K562 (cell line): ENCODE measurements around the gene ZNF385D. TPM values are rescaled to one million over a fixed set of nuclear protein-coding genes. Genes with fewer than 3 reads are reported as not detected.

ENCODE experiments used
- ATAC-seq: fragments of 200-7000 bp; cut with Tn5 transposase; 3 replicates; pipeline ENCODE4 v1.9.1; 2020; ENCODE audit warnings: moderate library complexity
- BruUV-seq: library from RNA; stranded (reverse); fragments of 400-500 nt; replicated peaks from 2 replicates; lab custom pipeline; 2021; lab: Mats Ljungman, UMichigan
- CTCF ChIA-PET: fragments of 300-600 bp; formaldehyde crosslinking; extraction: SDS; loops from one replicate; lab custom pipeline; 2021; ENCODE audit warnings: low intra/inter-chr PET ratio; lab: Yijun Ruan, JAX
- POLR2A ChIA-PET: fragments of 300-600, 350-650 bp; sonication (Branson Sonifier 250); formaldehyde crosslinking; extraction: SDS; loops from one replicate; lab custom pipeline; 2021; ENCODE audit warnings: antibody characterized with exemption, inconsistent platforms; lab: Yijun Ruan, JAX
- DNase-seq, 4 experiments: peaks; one replicate each; pipeline versions ENCODE4 v3.0.0 to v3.0.0-alpha.2; 2011 to 2018; ENCODE audit warnings: low spot score in 3 of 4, mixed read lengths in 3 of 4; ENCODE audit errors: extremely low read depth in 1 of 4
- FAIRE-seq: peaks from 2 replicates; lab custom pipeline; 2011; peaks lifted over from hg19 to GRCh38; lab: Jason Lieb, UNC
- H2AFZ ChIP-seq: 2 replicates; pipeline ENCODE4 v1.6.0; 2011; ENCODE audit warnings: low read depth, low read length, control low read depth, inconsistent platforms
- H3K27ac ChIP-seq: fragments of 200-600 bp; 3 replicates; pipeline ENCODE4 v1.8.0; 2011; ENCODE audit warnings: low read depth, mild to moderate bottlenecking, control low read depth, inconsistent platforms, low read length, moderate library complexity, mixed read lengths; ENCODE audit errors: extremely low read depth
- H3K27me3 ChIP-seq, 2 experiments: fragments of 300-600 bp in 1 of 2; 2 replicates in 1 of 2; 3 replicates in 1 of 2; pipeline versions ENCODE4 v1.6.0 to v1.8.0; 2011; ENCODE audit warnings: inconsistent platforms in 2 of 2, low read length in 2 of 2, mild to moderate bottlenecking in 1 of 2, mixed read lengths in 1 of 2, moderate library complexity in 1 of 2; ENCODE audit not compliant: control insufficient read depth in 2 of 2, insufficient read depth in 2 of 2
- H3K36me3 ChIP-seq: fragments of 300-600 bp; 3 replicates; pipeline ENCODE4 v1.8.0; 2011; ENCODE audit warnings: mild to moderate bottlenecking, low read length, inconsistent platforms; ENCODE audit not compliant: control insufficient read depth, insufficient read depth
- H3K4me1 ChIP-seq, 2 experiments: fragments of 200-600 bp in 1 of 2; replicated peaks in 1 of 2; 2 replicates in 1 of 2; 3 replicates in 1 of 2; pipeline versions ENCODE4 v1.5.1 to v1.8.0; 2011; ENCODE audit warnings: inconsistent platforms in 2 of 2, low read length in 2 of 2, mild to moderate bottlenecking in 1 of 2, mixed read lengths in 1 of 2, moderate library complexity in 1 of 2; ENCODE audit not compliant: control insufficient read depth in 2 of 2, insufficient read depth in 2 of 2
- H3K4me2 ChIP-seq: 2 replicates; pipeline ENCODE4 v1.6.1; 2011; ENCODE audit warnings: low read length, control low read depth, inconsistent platforms, mixed read lengths; ENCODE audit not compliant: insufficient read depth
- H3K4me3 ChIP-seq: fragments of 200-600 bp; sonication (generic), shearing (Covaris generic); 2 replicates; pipeline ENCODE4 v1.5.1; 2016; ENCODE audit warnings: control low read depth, inconsistent platforms
- H3K79me2 ChIP-seq: fragments of 200-600 bp; 3 replicates; pipeline ENCODE4 v1.8.0; 2011; ENCODE audit warnings: low read length, inconsistent platforms; ENCODE audit not compliant: control insufficient read depth, insufficient read depth
- H3K9ac ChIP-seq, 2 experiments: 2 replicates each; pipeline versions ENCODE4 v1.6.0 to v1.6.1; 2011; ENCODE audit warnings: low read depth in 2 of 2, low read length in 2 of 2, control low read depth in 1 of 2, inconsistent platforms in 1 of 2, mild to moderate bottlenecking in 1 of 2, mixed read lengths in 1 of 2; ENCODE audit not compliant: insufficient read depth in 1 of 2
- H3K9me1 ChIP-seq: one replicate; pipeline ENCODE4 v1.6.0; 2011; ENCODE audit warnings: inconsistent platforms, mild to moderate bottlenecking, low read length, moderate library complexity; ENCODE audit not compliant: control insufficient read depth, insufficient read depth
- H3K9me3 ChIP-seq: replicated peaks from 2 replicates; pipeline ENCODE4 v1.5.1; 2011; ENCODE audit warnings: low read depth, low read length, inconsistent platforms; ENCODE audit not compliant: control insufficient read depth, insufficient read depth
- H4K20me1 ChIP-seq: replicated peaks from 2 replicates; pipeline ENCODE4 v1.6.1; 2011; ENCODE audit warnings: low read length, inconsistent platforms, mixed read lengths; ENCODE audit not compliant: control insufficient read depth, insufficient read depth
- BRCA1 ChIP-seq, 2 experiments: fragments of 450-650 bp in 1 of 2; sonication (generic) in 1 of 2; formaldehyde crosslinking in 1 of 2; IDR thresholded peaks; 2 replicates each; pipeline versions ENCODE4 v1.5.0 to v1.6.1; 2017 to 2020; ENCODE audit warnings: mild to moderate bottlenecking in 1 of 2, missing genetic modification reagents in 1 of 2
- GABPA ChIP-seq: fragments of 200-800 bp; sonication (Bioruptor generic); conservative IDR thresholded peaks from 2 replicates; pipeline ENCODE4 v1.6.1; 2016; ENCODE audit warnings: low read depth, missing genetic modification characterization, missing compliant biosample characterization
- HDGF ChIP-seq: fragments of 450-650 bp; IDR thresholded peaks from 2 replicates; pipeline ENCODE4 v1.6.1; 2016
- MTA3 ChIP-seq: fragments of 450-650 bp; formaldehyde crosslinking; IDR thresholded peaks from 2 replicates; pipeline ENCODE4 v1.6.1; 2017; ENCODE audit warnings: mild to moderate bottlenecking, borderline replicate concordance
- NCOA6 ChIP-seq: fragments of 450-650 bp; IDR thresholded peaks from 2 replicates; pipeline ENCODE4 v1.6.1; 2017; ENCODE audit warnings: mild to moderate bottlenecking
- NR3C1 ChIP-seq: sonication (generic); formaldehyde crosslinking; IDR thresholded peaks from 2 replicates; pipeline ENCODE4 v1.8.1; 2022; ENCODE audit warnings: missing genetic modification reagents
- RBM15 ChIP-seq: fragments of 200-400 bp; formaldehyde crosslinking; IDR thresholded peaks from 2 replicates; pipeline ENCODE4 v1.6.1; 2018; ENCODE audit warnings: mild to moderate bottlenecking, low read length, moderate library complexity; ENCODE audit not compliant: insufficient read depth
- SMAD3 ChIP-seq: fragments of 450-650 bp; formaldehyde crosslinking; conservative IDR thresholded peaks from 2 replicates; pipeline ENCODE4 v1.4.0; 2020; ENCODE audit warnings: mild to moderate bottlenecking
- ZKSCAN1 ChIP-seq: fragments of 150-350 bp; IDR thresholded peaks from 2 replicates; pipeline ENCODE4 v1.6.1; 2016; ENCODE audit warnings: low read depth, low read length
- WGBS: fragments of 100-300 bp; shearing (Covaris generic); methylation state at CpG from one replicate; pipeline ENCODE4 v1.1.6; 2016; ENCODE audit warnings: low coverage, mixed read lengths; ENCODE audit not compliant: insufficient coverage; ENCODE audit errors: missing lambda C conversion rate; 5-methylcytosine and 5-hydroxymethylcytosine counted together
- in situ Hi-C: fragments of 300-500 bp; cut with MboI; formaldehyde crosslinking; loops from 4 replicates; pipeline ENCODE4 v1.15.0; 2018; ENCODE audit warnings: inconsistent platforms, mixed read lengths
- intact Hi-C: fragments of 100-400 bp; cut with micrococcal nuclease; formaldehyde crosslinking; loops from 2 replicates; pipeline ENCODE4 v1.14.2; 2022
- polyA plus RNA-seq, 8 experiments: library from polyadenylated mRNA; depleted of rRNA in 4 of 8; stranded (reverse) in 5 of 8; unstranded in 3 of 8; fragments of >200 nt; fragmentation: Nextera tagmentation in 2 of 8; fragmentation: Illumina TruSeq in 1 of 8; extraction: Ambion mirVana in 2 of 8; extraction: Trizol in 1 of 8; gene quantifications; 2 replicates each; pipeline versions ENCODE4 v1.2.1 to v1.2.3, GENCODE V29; 2011 to 2014; ENCODE audit warnings: inconsistent platforms in 1 of 8, missing spikeins in 1 of 8
- total RNA-seq, 7 experiments: library from RNA; depleted of rRNA in 6 of 7; stranded (reverse); fragments of >200 nt in 6 of 7; fragmentation: Illumina TruSeq in 2 of 7; extraction: Trizol in 2 of 7; gene quantifications; 2 replicates each; pipeline versions ENCODE4 v1.2.1 to v1.2.3, GENCODE V29; 2011 to 2021; ENCODE audit warnings: low replicate concordance in 1 of 7
- TF ChIP-seq, protein P1 (sequence below): fragments of 150-350 bp; conservative IDR thresholded peaks from 2 replicates; pipeline ENCODE4 v1.6.1; 2014; ENCODE audit warnings: low read length
- TF ChIP-seq, protein P2 (sequence below), 2 experiments: fragments of 450-650 bp; conservative IDR thresholded peaks; 2 replicates each; pipeline ENCODE4 v1.6.1; 2017; ENCODE audit warnings: mild to moderate bottlenecking in 2 of 2, moderate library complexity in 2 of 2
- TF ChIP-seq, protein P3 (sequence below): fragments of 250-450 bp; sonication (Bioruptor Pico); IDR thresholded peaks from 2 replicates; pipeline ENCODE4 v1.8.0; 2022; ENCODE audit warnings: moderate library complexity, mild to moderate bottlenecking, inconsistent platforms

Gene ZNF385D
- total and polyA plus RNA-seq, 9 of the 15 experiments (the other 6 are each of a cell fraction or from before 2014, with no cell fraction given) = 0.14 to 1.7 (median 0.51) TPM

DNA sequence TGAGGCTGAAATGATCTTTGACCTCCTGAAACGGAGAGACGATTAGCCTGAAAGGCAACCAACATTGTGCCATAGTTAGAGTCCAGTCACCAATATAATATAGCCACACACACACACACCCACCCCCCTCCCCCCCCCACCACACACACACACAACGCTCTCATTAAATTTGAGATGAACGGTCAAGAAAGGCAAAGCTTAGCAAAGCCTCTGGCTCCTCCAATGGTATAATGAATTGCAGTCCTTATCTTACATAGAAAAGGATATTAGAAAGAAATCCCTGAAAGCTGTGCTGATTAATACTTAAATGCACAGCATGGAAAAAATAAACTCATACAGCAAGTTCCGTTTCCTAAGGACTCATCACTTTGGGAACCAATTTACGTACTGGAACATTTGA lies 876 bp upstream of the ZNF385D start:
- no TSS peak for BruUV-seq
- TF ChIP-seq NCOA6 (no peak), RBM15 (no peak), HDGF (no peak), SMAD3 (CRISPR knock-in tag) (no peak), GABPA (tag) (no peak), ZKSCAN1 (no peak), MTA3 (no peak), BRCA1 (IDR thresholded peaks at IDR 0.05) (no peak), BRCA1 (CRISPR knock-in tag; IDR thresholded peaks at IDR 0.05) (no peak), NR3C1 (CRISPR knock-in tag) (no peak)
- TF ChIP-seq, protein P1, sequence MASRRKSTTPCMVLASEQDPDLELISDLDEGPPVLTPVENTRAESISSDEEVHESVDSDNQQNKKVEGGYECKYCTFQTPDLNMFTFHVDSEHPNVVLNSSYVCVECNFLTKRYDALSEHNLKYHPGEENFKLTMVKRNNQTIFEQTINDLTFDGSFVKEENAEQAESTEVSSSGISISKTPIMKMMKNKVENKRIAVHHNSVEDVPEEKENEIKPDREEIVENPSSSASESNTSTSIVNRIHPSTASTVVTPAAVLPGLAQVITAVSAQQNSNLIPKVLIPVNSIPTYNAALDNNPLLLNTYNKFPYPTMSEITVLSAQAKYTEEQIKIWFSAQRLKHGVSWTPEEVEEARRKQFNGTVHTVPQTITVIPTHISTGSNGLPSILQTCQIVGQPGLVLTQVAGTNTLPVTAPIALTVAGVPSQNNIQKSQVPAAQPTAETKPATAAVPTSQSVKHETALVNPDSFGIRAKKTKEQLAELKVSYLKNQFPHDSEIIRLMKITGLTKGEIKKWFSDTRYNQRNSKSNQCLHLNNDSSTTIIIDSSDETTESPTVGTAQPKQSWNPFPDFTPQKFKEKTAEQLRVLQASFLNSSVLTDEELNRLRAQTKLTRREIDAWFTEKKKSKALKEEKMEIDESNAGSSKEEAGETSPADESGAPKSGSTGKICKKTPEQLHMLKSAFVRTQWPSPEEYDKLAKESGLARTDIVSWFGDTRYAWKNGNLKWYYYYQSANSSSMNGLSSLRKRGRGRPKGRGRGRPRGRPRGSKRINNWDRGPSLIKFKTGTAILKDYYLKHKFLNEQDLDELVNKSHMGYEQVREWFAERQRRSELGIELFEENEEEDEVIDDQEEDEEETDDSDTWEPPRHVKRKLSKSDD = no peak
- TF ChIP-seq, protein P2, sequence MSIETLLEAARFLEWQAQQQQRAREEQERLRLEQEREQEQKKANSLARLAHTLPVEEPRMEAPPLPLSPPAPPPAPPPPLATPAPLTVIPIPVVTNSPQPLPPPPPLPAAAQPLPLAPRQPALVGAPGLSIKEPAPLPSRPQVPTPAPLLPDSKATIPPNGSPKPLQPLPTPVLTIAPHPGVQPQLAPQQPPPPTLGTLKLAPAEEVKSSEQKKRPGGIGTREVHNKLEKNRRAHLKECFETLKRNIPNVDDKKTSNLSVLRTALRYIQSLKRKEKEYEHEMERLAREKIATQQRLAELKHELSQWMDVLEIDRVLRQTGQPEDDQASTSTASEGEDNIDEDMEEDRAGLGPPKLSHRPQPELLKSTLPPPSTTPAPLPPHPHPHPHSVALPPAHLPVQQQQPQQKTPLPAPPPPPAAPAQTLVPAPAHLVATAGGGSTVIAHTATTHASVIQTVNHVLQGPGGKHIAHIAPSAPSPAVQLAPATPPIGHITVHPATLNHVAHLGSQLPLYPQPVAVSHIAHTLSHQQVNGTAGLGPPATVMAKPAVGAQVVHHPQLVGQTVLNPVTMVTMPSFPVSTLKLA (conservative IDR thresholded peaks at IDR 0.05) = no peak
- TF ChIP-seq, protein P3, sequence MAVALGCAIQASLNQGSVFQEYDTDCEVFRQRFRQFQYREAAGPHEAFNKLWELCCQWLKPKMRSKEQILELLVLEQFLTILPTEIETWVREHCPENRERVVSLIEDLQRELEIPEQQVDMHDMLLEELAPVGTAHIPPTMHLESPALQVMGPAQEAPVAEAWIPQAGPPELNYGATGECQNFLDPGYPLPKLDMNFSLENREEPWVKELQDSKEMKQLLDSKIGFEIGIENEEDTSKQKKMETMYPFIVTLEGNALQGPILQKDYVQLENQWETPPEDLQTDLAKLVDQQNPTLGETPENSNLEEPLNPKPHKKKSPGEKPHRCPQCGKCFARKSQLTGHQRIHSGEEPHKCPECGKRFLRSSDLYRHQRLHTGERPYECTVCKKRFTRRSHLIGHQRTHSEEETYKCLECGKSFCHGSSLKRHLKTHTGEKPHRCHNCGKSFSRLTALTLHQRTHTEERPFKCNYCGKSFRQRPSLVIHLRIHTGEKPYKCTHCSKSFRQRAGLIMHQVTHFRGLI (CRISPR knock-in tag) = no peak
- H3K9me3 ChIP-seq = no peaks in the 10 kb centered on the region
- no peak overlapping the region for H3K4me3 ChIP-seq
- POLR2A ChIA-PET = interaction anchor here (0.6 kb wide), 1 partner anchor 1845 kb away, joined by 4 read pairs; no protein-coding TSS in a partner anchor
- 0% methylated on average over 6 of the region's 6 CpGs for WGBS
- H2AFZ ChIP-seq = no peak overlapping the region
- no peaks in the 10 kb centered on the region for H3K79me2 ChIP-seq
- no peaks in the 10 kb centered on the region for H3K9me1 ChIP-seq
- ATAC-seq (no peak), FAIRE-seq (no peak), DNase-seq (no peak)
- no peaks in the 10 kb centered on the region for H3K4me1 ChIP-seq
- H3K27ac ChIP-seq = no peak overlapping the region
- H3K36me3 ChIP-seq = no peaks in the 10 kb centered on the region
- CTCF ChIA-PET = no interaction called here
- no peak overlapping the region for H3K4me2 ChIP-seq
- H3K27me3 ChIP-seq = no peaks in the 10 kb centered on the region
- H3K9ac ChIP-seq = no peak overlapping the region
- H4K20me1 ChIP-seq = no peaks in the 10 kb centered on the region
- intact Hi-C loops = loop anchor here (10.0 kb wide), 1 partner anchor 363 kb away; no protein-coding TSS in a partner anchor
- in situ Hi-C loops = no loop called here
